HUES6 (cell line): ENCODE data around the gene CDIPT.
"Not testable (repeated sequence)": the region's sequence is repeated elsewhere in the genome, so short reads cannot be mapped to it uniquely, and the experiment has no call there.

Source experiments
- H3K27ac ChIP-seq: 2 replicates; pipeline ENCODE4 v1.7.0; 2013; ENCODE audit warnings: low read depth, mild to moderate bottlenecking, low read length, inconsistent platforms
- H3K27me3 ChIP-seq: 2 replicates; pipeline ENCODE4 v1.6.1; 2013; ENCODE audit warnings: low read length; ENCODE audit not compliant: control insufficient read depth, insufficient read depth
- H3K36me3 ChIP-seq: 2 replicates; pipeline ENCODE4 v1.6.1; 2013; ENCODE audit warnings: low read length; ENCODE audit not compliant: control insufficient read depth, insufficient read depth
- H3K4me1 ChIP-seq: 2 replicates; pipeline ENCODE4 v1.6.1; 2013; ENCODE audit warnings: low read length; ENCODE audit not compliant: control insufficient read depth, insufficient read depth
- H3K4me3 ChIP-seq: 2 replicates; pipeline ENCODE4 v1.5.1; 2013; ENCODE audit warnings: low read depth, low read length
- H3K9ac ChIP-seq: one replicate; pipeline ENCODE4 v1.6.1; 2013; ENCODE audit warnings: mild to moderate bottlenecking, low read length
- H3K9me3 ChIP-seq: 2 replicates; pipeline ENCODE4 v1.6.1; 2013; ENCODE audit warnings: low read depth, low read length; ENCODE audit not compliant: control insufficient read depth, insufficient read depth

CDIPT gene, protein sequence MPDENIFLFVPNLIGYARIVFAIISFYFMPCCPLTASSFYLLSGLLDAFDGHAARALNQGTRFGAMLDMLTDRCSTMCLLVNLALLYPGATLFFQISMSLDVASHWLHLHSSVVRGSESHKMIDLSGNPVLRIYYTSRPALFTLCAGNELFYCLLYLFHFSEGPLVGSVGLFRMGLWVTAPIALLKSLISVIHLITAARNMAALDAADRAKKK

DNA sequence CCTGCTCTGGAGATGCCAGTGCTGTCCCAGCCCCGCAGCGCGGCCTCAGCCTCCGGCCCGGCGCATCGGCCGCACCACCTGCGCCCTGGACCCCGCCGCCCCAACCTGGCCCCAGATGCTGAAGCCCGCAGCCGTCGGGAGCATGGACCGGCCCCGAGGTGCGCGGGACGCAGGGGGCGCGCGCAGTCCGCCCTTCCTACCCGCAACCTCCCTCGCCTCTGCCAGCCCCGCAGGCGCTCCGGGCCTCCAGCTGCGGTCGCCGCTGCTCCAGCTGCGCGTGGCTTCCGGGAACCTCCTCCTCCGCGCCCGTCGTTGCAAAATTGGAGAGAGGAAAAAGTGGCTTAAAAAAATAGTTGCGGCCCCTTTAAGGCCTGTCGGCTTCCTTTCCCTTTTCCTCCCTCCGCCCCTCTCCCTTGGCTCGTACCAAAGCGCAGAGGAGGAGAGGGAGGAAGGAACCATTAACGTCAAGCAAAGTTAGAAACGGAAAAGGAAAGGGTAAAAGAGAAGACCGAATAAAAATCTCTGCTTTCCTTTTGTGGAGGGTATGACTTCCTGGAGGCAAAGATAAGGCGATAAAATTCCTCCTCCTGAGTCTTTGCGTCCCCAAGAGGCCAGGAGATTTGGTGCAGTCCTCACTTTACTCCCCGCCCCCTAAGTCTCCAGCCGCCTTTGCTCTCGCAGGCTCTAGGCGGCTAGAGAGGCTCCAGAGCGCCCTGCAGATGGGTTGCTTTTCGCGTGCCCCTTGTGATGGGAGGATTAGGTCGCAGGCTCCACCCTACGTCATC lies at the start of gene CDIPT:
Gene CDIPT (minus strand): TSS at position 343 of the 785 bp plus-strand sequence. CDS start 369 bp downstream, outside the sequence.
- Histone ChIP-seq H3K4me3 (peak within 1 kb of the TSS; percentile 97), H3K27ac (peak within 1 kb of the TSS; percentile 99), H3K27me3 (no peaks in the 10 kb centered on the region), H3K4me1 (peaks cover 9% of the 10 kb centered on the region), H3K9me3 (no peaks in the 10 kb centered on the region), H3K9ac (peak within 1 kb of the TSS; percentile 99), H3K36me3 (peaks cover 30% of the 10 kb centered on the region)

GRCh38 chr16:29912087-29912486 lies 49.1 kb upstream of the CDIPT start:
- H3K4me3 ChIP-seq: no peak overlapping the region
- H3K9me3 ChIP-seq: no peaks in the 10 kb centered on the region
- H3K27ac ChIP-seq: no peak overlapping the region
- H3K27me3 ChIP-seq: no peaks in the 10 kb centered on the region
- H3K9ac ChIP-seq: no peak overlapping the region
- peaks cover 12% of the 10 kb centered on the region; the same call in 1 of the 2 replicates for H3K4me1 ChIP-seq
- H3K36me3 ChIP-seq: no peaks in the 10 kb centered on the region

- Histone ChIP-seq H3K4me1 (peaks cover 12% of the 10 kb centered on the region; the same call in 1 of the 2 replicates), H3K36me3 (peaks cover 2% of the 10 kb centered on the region; the same call in 1 of the 2 replicates), H3K9ac (no peak overlapping the region), H3K4me3 (no peak overlapping the region), H3K9me3 (no peaks in the 10 kb centered on the region), H3K27me3 (no peaks in the 10 kb centered on the region), H3K27ac (no peak overlapping the region)
These were observed 48.6 kb upstream of the CDIPT start for GRCh38 chr16:29911676-29912010.

- Histone ChIP-seq H3K27ac (no peak overlapping the region), H3K27me3 (no peaks in the 10 kb centered on the region), H3K4me3 (no peak overlapping the region)
These were observed 48.0 kb upstream of the CDIPT start for GRCh38 chr16:29910819-29911675.

DNA sequence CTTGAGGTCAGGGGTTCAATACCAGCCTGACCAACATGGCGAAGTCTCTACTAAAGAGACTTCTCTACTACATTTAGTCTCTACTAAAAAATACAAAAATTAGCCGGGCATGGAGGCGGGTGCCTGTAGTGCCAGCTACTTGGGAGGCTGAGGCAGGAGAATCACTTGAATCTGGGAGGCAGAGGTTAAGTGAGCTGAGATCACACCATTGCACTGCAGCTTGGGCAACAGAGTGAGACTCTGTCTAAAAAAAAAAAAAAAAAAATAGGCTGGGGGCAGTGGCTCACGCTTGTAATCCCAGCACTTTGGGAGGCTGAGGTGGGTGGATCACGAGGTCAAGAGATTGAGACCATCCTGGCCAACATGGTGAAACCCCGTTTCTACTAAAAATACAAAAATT lies 46.8 kb upstream of the CDIPT start:
- Histone ChIP-seq H3K36me3 (peaks cover 10% of the 10 kb centered on the region), H3K4me1 (peaks cover 12% of the 10 kb centered on the region; the same call in 1 of the 2 replicates)
- H3K9me3 ChIP-seq, H3K27ac ChIP-seq, H3K9ac ChIP-seq, H3K27me3 ChIP-seq, H3K4me3 ChIP-seq: not testable (repeated sequence)

More at GRCh38 chr16:29910819-29911675, 48.0 kb upstream of the CDIPT start:
- Histone ChIP-seq H3K9me3 (no peaks in the 10 kb centered on the region), H3K36me3 (peaks cover 5% of the 10 kb centered on the region; the same call in 1 of the 2 replicates), H3K9ac (no peak overlapping the region), H3K4me1 (peaks cover 12% of the 10 kb centered on the region; the same call in 1 of the 2 replicates)

DNA sequence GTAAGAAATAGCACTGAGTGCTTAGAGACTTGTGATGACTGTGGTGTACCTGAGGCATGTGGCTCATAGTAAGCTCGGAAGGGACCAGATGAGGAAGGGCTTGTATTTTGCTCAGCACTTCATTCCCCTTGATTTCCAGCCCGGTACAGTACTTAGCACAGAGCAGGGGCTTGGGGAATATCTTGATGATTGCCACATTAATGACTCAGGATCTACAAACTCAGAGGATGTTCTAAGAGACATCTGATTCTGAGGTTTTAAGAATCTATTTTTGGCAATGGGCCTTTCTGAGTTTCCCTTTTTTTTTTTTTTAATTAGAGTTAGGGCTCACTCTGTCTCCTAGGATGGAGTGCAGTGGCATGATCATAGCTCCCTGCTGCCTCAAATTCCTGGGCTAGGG lies 46.4 kb upstream of the CDIPT start:
- H3K4me3 ChIP-seq: no peak overlapping the region
- no peak overlapping the region for H3K9ac ChIP-seq
- no peak overlapping the region for H3K27ac ChIP-seq
- peaks cover 12% of the 10 kb centered on the region; the same call in 1 of the 2 replicates for H3K4me1 ChIP-seq
- no peaks in the 10 kb centered on the region for H3K27me3 ChIP-seq
- H3K36me3 ChIP-seq: peaks cover 15% of the 10 kb centered on the region
- no peaks in the 10 kb centered on the region for H3K9me3 ChIP-seq

GRCh38 chr16:29908719-29909220 lies 45.7 kb upstream of the CDIPT start:
- Histone ChIP-seq H3K9me3 (no peaks in the 10 kb centered on the region), H3K4me3 (no peak overlapping the region), H3K36me3 (peaks cover 16% of the 10 kb centered on the region), H3K9ac (no peak overlapping the region), H3K27me3 (no peaks in the 10 kb centered on the region), H3K4me1 (peaks cover 12% of the 10 kb centered on the region; the same call in 1 of the 2 replicates), H3K27ac (no peak overlapping the region)

GRCh38 chr16:29907973-29908372 lies 44.9 kb upstream of the CDIPT start:
- Histone ChIP-seq H3K27ac (no peak overlapping the region), H3K36me3 (peaks cover 19% of the 10 kb centered on the region), H3K4me3 (no peak overlapping the region), H3K9me3 (no peaks in the 10 kb centered on the region), H3K9ac (no peak overlapping the region), H3K4me1 (peaks cover 12% of the 10 kb centered on the region; the same call in 1 of the 2 replicates), H3K27me3 (no peaks in the 10 kb centered on the region)

- H3K4me1 ChIP-seq: peaks cover 10% of the 10 kb centered on the region; the same call in 1 of the 2 replicates
- no peak overlapping the region for H3K27ac ChIP-seq
- peaks cover 19% of the 10 kb centered on the region for H3K36me3 ChIP-seq
- H3K9ac ChIP-seq: no peak overlapping the region
- no peak overlapping the region for H3K4me3 ChIP-seq
- no peaks in the 10 kb centered on the region for H3K9me3 ChIP-seq
- no peaks in the 10 kb centered on the region for H3K27me3 ChIP-seq
These were observed 43.7 kb upstream of the CDIPT start for GRCh38 chr16:29906520-29907244.

GRCh38 chr16:29905668-29906067 lies 42.6 kb upstream of the CDIPT start:
- Histone ChIP-seq H3K27me3 (no peaks in the 10 kb centered on the region), H3K4me1 (peaks cover 13% of the 10 kb centered on the region; the same call in 1 of the 2 replicates), H3K9me3 (no peaks in the 10 kb centered on the region), H3K36me3 (peaks cover 19% of the 10 kb centered on the region), H3K9ac (no peak overlapping the region), H3K4me3 (no peak overlapping the region), H3K27ac (no peak overlapping the region)
